Stimulated activated effector memory CD8-positive, alpha-beta T cell treated with anti-CD3 and anti-CD28 coated beads, Interleukin-12 subunit alpha, Interleukin-12 subunit beta, amount 100 ng/mL, for 72 hours (primary cell): ENCODE data around the gene ALG8.

Experiments
- ATAC-seq: fragments of 150-1000 bp; cut with Tn5 transposase; 2 replicates; pipeline ENCODE4 v1.10.0; 2021
- DNase-seq, 2 donors: peaks; one replicate each; pipeline ENCODE4 v3.0.0; 2021 to 2022; ENCODE audit warnings: low spot score in 2 of 2
- H3K27ac Mint-ChIP-seq: one replicate; pipeline ENCODE4 v1.8.0; 2022; ENCODE audit warnings: mild to moderate bottlenecking, mixed read lengths
- H3K36me3 Mint-ChIP-seq: one replicate; pipeline ENCODE4 v1.8.0; 2022; ENCODE audit warnings: mild to moderate bottlenecking, mixed read lengths
- H3K4me1 Mint-ChIP-seq: one replicate; pipeline ENCODE4 v1.8.0; 2022; ENCODE audit warnings: mixed read lengths
- H3K4me3 Mint-ChIP-seq: one replicate; pipeline ENCODE4 v1.8.0; 2022; ENCODE audit warnings: mild to moderate bottlenecking, mixed read lengths
- H3K9me3 Mint-ChIP-seq: one replicate; pipeline ENCODE4 v1.8.0; 2022; ENCODE audit warnings: mixed read lengths

The ALG8 gene

GRCh38 chr11:78057462-78058055 lies 81.9 kb downstream of the ALG8 start:
- Mint-ChIP-seq H3K4me3 (no peak overlapping the region), H3K36me3 (no peaks in the 10 kb centered on the region), H3K4me1 (no peaks in the 10 kb centered on the region), H3K9me3 (no peaks in the 10 kb centered on the region), H3K27ac (no peak overlapping the region)
- no peak for ATAC-seq
- DNase-seq: no peak

GRCh38 chr11:78056093-78056492 lies 83.3 kb downstream of the ALG8 start:
- DNase-seq (no peak), ATAC-seq (no peak)
- no peaks in the 10 kb centered on the region for H3K4me1 Mint-ChIP-seq
- H3K4me3 Mint-ChIP-seq: no peak overlapping the region
- H3K27ac Mint-ChIP-seq: no peak overlapping the region
- no peaks in the 10 kb centered on the region for H3K36me3 Mint-ChIP-seq
- no peaks in the 10 kb centered on the region for H3K9me3 Mint-ChIP-seq

GRCh38 chr11:78054971-78055370 lies 84.5 kb downstream of the ALG8 start:
- ATAC-seq (no peak), DNase-seq (no peak)
- no peaks in the 10 kb centered on the region for H3K4me1 Mint-ChIP-seq
- H3K4me3 Mint-ChIP-seq: no peak overlapping the region
- no peak overlapping the region for H3K27ac Mint-ChIP-seq
- H3K9me3 Mint-ChIP-seq: no peaks in the 10 kb centered on the region
- no peaks in the 10 kb centered on the region for H3K36me3 Mint-ChIP-seq

GRCh38 chr11:78050964-78051831 lies 88.2 kb downstream of the ALG8 start:
- no peak overlapping the region for H3K4me3 Mint-ChIP-seq
- no peaks in the 10 kb centered on the region for H3K9me3 Mint-ChIP-seq
- no peak for DNase-seq
- H3K36me3 Mint-ChIP-seq: no peaks in the 10 kb centered on the region
- ATAC-seq: no peak
- peak overlapping the region; percentile 60 for H3K27ac Mint-ChIP-seq
- H3K4me1 Mint-ChIP-seq: peaks cover 2% of the 10 kb centered on the region
